HG03095 (cell line): ENCODE results near the gene DRC7.
A peak's percentile ranks its signal among the peaks of the same experiment; 100 is the strongest.

ENCODE experiments used
- ATAC-seq: cut with Tn5 transposase; IDR thresholded peaks from one replicate; pipeline ENCODE4 v1.9.1; 2021; ENCODE audit warnings: moderate library complexity; ENCODE audit not compliant: unreplicated experiment

Gene DRC7

DNA sequence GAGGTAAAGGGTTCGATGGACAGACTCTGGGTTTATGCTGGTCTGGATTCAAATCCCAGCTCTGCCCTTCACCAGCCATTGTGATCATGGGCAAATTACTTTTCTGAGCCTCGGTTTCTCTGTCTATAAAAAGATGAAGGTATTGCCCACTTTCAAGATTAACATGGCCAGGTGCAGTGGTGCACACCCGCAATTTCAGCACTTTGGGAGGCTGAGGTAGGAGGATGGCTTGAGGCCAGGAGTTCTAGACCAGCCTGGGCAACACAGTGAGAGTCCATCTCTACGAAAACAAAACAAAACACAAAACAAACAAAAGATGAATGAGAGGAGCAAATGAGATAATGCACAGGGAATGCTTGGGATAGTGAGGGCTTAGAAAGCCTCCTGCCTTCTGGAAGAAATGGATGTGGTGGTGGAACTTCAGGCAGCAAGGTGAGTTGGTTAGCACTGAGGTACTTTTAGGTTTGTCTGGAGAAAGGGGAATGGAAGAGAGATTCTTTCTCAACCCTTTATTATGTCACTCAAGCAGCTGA is 18.0 kb upstream of the DRC7 start:
- no peak for ATAC-seq

DNA sequence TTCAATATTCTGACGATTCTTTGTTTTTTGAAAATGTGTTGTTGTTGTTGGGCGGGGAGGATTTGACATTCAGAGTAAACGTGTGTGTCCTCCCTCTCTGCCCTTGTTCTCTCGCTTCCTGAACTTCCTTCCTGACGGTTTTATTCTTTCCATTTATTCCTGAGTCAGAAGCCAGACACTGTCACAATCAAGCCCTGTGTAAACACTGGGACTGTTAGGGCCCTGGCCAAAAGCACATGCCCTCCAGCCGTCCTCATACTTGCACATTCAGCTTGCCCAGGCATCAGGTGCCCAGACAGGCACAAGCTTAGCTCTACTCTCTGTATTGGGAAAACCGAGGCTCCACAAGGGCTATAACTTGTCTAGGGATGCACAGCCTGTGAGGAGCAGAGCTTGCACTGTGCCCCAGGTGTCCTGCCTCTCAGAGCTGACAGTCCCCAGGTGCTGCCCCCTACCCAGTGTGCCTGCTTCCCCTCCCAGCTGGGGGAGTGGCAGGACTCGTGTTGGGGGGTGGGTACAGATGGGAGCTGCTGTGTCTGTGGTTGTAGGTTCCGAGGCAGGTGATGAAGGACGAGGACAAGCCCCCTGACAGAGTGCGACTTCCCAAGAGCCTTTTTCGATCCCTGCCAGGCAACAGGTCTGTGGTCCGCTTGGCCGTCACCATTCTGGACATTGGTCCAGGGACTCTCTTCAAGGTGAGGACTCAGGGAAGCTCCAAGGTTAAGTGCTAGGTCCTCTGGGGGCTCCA is 16.8 kb upstream of the DRC7 start:
- no peak for ATAC-seq

DNA sequence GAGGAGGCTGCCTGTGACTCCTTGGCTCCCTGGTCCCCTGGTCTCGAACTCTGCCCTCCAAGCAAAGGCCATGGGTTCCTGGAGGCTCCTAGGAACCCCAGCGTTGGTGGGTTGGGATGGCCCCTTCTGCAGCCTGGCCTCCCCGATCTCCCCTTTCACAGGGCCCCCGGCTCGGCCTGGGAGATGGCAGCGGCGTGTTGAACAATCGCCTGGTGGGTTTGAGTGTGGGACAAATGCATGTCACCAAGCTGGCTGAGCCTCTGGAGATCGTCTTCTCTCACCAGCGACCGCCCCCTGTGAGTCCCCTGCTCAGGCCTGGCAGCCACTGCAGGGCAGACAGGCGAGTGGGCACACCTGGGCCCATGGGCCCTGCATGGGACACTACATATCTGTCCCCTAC is 15.6 kb upstream of the DRC7 start:
- no peak for ATAC-seq

DNA sequence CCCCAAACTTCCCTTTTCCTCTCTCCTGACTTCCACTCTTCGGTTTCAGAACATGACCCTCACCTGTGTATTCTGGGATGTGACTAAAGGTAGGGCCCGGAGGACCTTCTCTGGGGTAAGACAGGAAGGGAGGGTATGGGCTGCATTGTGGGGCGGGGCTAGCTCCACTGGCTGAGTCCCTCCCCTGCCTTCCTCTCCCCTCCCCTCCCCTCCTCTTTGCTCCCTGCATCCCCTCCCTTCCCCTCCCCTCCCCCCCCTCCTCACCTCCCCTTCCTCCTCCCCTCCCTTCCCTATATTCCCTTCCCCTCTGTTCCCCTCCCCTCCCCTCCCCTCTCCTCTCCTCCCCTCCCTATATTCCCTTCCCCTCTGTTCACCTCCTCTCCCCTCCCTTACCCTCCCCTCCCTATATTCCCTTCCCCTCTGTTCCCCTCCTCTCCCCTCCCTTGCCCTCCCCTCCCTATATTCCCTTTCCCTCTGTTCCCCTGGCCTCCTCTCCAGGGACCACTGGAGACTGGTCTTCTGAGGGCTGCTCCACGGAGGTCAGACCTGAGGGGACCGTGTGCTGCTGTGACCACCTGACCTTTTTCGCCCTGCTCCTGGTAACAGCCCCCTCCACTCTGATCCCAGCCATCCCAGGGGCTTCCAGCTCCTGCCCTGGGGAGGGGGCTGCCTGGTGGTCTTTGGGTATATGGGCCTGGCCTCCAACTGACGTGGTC is 14.7 kb upstream of the DRC7 start:
- no peak for ATAC-seq

DNA sequence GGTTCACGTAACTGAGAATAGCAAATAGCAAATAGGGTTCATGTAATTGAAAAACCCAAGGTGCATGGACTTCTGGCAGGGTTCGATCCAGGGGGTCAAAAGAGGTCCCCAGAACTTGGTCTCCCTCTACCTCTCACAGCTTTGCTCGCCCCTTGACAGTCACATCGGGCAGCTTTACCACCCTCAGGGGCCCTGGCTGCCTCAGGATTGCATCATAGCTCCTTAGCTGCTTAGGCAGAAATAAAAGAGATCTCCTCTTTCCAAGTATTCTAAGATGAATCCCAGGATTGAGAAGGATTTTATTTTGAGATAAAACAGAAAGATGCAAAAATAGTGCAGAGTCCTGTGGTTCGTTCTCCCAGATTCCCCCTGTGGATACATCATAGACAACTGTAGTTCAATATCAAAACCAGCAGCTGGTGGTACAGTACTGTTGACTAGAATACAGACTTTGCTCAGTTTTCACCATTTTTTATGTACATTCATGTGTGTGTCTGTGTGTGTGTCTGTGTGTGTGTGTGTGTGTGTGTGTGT is 13.7 kb upstream of the DRC7 start:
- no peak for ATAC-seq

DNA sequence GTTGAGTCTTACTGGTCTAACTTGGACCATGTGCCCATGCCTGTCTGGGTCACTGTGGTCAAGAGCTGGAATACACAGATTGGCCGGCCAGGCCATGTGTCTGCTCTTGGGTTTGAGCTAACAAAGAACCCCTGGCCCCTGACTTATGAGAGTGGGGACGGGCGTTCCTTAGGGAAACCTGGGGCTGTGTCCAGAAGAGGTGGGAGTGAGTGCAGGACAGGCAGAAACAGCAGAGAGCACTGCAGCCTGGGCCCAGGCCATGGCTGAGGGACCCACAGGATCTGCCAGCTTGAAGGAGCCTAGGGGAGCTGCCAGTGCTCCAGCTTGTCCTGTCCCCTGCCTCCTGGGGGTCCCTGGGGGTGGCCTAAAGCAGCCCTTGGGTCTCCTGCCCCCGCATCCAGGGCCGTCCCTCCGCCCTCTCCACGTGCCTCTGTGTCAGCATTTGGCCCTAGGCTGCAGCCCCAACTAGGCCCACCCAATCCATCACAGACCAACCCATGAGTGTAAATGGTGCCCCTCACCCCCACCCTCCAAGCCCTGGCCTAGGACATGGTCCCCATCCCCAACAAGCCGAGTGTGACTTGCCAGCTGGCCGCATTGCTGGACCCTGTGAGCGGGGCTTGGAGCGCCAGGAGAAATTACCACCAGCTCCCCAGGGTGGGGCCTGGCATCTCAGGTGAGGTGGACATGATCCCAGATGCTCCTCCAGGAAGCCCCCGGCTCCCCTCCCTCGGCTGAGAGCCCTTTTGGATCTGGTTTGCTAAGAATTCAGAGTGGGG is 12.5 kb upstream of the DRC7 start:
- ATAC-seq = no peak

DNA sequence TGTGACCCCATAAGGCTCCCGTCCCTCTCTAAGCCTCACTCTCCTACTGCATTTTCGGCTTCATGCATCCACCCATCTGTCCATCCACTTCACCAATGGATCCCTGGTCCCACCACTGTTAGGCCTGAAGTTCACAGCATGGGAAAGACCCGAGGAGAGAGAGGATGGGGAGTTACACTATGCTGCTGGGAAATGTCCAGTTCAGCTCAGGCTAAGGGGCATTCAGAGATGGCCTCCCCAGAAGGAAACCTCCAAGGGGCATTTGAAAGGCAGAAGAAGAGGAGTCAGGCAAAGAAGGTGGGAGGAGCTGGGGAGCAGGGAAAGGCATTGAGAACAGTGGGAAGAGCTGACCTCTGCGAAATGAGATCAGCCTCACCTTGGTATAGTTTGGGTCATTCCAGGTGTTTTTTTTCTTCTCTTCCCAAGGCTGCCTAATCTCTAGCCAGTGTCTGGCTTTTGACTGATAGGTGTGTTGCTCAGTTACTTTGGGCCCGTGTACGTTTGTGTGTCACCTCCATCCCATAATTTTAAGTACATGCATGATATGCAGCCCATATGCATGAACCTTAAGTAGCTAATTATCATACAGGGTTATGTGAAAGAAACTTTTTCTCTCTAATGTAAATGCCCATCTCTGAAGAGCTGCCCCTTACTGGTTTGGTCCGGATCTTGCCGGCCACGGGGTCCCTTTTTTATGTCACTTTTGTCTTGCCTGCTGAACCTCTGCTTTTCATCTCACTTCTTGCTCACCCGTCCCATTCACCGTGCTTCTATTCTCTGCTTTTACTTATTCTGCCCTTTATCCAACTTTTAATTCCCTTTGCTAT is 11.6 kb upstream of the DRC7 start:
- ATAC-seq = no peak

DNA sequence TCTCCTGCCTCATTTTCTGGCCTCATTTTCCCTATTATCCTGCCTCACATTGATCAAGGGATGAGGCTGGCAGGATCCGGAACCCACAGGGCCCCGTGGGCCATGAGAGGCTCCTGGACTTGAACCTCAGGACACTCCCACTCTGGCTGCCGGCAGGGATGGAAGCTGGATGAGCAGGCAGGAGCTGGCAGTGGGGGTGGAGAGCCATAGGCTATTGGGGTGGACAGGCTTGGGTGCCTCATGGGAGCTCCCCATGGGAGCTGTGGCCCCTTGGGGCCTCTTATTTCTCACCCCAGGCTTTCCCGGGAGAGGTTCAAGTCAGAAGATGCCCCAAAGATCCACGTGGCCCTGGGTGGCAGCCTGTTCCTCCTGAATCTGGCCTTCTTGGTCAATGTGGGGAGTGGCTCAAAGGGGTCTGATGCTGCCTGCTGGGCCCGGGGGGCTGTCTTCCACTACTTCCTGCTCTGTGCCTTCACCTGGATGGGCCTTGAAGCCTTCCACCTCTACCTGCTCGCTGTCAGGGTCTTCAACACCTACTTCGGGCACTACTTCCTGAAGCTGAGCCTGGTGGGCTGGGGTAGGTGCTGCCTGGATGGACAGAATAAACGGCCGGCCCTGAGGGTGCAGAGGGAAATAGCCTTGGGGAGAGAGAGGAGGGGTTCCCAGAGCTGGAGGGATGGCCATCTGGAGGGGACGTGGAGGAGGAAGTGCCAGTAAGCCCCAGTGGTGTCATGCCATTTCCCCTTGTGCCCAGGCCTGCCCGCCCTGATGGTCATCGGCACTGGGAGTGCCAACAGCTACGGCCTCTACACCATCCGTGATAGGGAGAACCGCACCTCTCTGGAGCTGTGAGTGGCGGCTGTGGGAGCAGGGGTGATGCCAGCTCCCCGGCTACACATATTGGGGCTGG is 10.7 kb upstream of the DRC7 start:
- ATAC-seq = no peak

DNA sequence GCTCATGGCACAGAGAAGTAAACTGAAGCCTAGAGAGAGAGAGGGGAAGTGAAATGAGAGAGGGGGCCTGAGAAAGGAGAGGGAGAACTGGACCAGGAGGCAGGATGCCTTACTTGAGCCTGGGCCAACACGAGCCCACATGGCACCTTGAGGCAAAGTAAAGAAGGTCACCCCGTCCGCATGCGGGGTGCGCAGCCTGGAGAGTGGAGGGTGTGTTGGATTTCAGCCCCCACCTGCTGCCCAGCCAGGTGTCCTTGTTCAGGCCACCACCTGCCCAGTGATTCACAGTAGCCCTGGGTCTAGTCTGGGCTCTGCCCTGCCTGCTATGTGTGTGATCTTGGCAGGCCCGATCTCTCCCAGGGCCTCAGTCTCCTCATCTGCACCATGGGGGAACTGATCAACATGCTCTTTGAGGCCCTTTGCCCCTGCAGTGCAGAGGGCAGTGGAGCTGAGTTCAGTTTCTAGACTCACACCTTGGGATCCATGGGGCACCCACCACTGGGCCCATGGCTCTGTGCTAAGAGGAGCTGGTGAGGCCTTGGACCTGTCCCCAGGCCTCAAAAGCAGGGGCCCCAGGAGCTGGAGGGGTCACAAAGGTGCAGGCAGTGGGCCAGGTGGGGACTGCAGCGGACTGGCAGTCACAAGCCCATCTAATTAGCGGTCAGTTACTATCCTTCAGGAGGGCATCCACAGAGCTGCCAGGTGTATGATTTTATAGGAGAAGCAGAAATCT is 9.8 kb upstream of the DRC7 start:
- ATAC-seq = no peak

DNA sequence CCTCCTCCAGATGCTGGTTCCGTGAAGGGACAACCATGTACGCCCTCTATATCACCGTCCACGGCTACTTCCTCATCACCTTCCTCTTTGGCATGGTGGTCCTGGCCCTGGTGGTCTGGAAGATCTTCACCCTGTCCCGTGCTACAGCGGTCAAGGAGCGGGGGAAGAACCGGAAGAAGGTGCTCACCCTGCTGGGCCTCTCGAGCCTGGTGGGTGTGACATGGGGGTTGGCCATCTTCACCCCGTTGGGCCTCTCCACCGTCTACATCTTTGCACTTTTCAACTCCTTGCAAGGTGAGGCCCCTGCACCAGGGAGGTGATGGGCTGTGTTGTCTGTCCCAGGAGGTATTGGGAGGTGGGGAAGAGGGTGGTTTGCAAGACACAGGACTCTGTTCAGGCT is 9.0 kb upstream of the DRC7 start:
- no peak for ATAC-seq

DNA sequence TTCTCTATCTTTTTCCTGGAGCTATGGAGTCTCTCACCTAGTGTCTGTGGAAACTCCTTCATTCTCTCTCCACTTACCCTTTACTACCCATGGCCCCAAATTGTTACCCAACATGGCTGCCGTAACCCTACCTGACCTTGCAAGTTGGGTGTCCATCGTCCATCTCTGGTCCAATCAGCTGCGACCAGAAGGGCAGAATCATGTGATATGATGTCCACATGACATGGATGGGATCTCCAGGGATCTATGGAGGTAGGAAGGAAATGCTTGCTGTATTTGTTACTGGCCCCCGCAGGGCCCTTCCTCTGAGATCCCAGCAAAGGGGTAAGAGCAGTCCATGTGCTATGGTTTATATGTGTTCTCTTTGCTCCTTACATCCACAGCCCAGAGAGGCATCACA is 8.0 kb upstream of the DRC7 start:
- no peak for ATAC-seq

DNA sequence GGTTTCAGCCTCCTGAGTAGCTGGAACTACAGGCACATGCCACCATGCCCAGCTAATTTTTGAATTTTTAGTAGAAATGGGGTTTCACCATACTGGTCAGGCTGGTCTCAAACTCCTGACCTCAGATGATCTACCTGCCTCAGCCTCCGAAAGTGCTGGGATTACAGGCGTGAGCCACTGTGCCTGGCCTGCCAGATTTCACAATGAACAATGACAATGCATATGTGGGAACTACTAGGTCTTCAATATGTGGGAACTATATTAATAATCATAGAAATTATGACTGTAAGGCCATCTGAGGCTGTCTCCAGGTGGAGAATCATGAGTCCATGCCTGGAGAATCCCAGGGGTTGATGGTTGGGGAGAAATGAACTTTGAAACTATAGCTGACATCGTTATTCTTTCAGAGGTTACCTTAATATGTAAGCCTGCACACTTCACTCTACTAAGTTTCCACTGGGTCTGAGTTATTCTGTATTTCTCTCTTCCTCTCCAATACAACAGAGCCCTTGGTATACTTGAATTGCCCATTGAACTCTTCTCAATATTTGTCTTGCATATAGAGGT is 7.2 kb upstream of the DRC7 start:
- ATAC-seq = no peak

DNA sequence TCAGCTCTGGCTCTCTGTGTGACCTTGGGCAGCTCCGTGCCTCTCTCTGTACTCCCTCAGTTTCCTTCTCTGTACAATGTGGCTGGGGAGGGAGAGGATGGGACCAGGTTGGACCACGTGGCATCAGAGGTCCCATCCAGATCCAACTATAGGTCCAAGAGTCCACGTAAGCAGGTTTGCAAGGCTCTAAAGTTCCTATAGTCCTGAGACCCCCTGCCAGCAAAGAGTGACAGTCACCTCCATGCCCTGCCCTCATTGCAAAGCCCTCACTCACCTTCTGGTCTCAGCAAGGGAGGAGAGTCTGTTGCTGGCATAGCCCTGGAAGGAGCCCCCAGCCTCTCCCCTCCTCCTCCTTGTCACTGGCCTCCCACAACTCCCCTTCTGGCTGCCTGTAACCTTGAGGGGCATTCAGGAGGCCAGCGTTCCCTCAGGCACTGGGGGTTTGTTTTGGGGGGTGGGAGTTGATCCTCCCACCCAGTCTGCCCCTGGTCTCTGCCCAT is 6.1 kb upstream of the DRC7 start:
- no peak for ATAC-seq

DNA sequence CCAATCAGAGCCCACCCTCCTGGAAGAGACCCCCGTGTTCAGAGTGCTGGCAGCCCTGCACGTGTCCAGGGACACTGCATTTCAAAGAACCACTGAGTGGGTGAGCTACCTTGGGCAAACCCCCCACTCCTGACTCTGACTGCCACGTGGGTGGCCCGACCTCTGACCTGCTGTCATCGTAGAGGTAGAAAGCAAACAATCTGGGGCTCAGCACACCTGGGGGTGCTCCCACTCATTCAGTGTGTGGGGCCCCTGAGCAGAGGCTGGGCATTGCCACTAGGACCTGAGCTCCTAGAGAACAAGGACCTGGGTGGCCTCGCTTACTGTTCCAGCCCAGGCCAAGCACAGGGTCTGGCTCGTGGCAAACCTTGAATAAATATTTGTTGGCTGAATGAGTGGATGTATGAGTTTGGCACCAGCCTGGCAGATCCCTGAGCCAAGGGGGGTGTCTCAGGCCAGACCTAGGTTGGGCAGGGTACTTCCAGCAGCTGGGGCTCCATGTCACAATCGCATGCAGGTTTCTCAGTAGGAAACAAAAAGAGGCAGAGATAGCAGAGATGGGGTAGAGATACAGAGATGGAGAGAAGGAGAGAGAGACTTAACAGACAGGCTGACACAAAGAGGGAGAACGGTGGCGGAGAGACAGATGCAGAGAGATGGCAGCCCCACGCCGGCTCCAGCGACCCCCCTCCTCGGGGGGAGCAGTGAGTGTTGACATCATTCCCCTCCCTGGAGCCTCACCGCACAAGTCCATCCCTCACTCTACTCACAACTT is 5.4 kb upstream of the DRC7 start:
- no peak for ATAC-seq

DNA sequence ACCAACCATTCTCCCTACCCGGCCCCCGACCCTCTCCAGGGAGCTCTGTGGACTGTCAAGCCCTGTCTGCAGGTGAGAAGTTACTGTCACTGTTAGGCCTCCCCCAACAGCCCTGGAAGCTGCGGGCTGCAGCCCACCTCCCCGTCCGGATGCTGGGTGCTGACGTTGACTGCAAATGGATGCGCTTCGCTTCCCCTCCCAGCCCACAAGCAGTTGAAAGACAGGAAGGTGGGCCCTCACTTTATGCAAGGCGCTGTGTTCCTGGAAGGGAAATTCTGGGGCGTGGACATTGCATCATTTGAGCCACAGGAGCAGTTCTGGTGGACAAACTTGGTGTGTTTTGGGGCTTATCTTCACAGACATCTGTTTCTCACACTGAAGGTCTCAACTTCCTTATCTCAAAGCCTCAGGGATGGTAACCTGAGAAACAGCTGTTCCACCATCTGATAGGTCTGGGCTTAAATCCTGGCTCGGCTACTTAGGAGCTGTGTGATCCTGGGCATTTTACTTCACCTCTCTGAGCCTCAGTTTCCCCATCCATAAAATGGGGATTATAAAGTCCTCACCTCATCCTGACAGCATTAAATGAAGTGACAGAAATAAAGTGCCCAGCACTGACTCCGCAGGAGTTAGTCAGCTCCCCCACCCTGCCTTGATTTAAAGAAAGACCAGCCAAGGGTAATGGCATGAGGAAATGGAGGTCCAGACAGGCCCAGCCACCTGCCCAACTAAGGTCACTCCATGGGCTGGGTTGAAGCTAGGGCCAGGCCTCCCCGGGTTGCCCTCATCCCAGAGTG is 4.6 kb upstream of the DRC7 start:
- ATAC-seq = peak; percentile 80

DNA sequence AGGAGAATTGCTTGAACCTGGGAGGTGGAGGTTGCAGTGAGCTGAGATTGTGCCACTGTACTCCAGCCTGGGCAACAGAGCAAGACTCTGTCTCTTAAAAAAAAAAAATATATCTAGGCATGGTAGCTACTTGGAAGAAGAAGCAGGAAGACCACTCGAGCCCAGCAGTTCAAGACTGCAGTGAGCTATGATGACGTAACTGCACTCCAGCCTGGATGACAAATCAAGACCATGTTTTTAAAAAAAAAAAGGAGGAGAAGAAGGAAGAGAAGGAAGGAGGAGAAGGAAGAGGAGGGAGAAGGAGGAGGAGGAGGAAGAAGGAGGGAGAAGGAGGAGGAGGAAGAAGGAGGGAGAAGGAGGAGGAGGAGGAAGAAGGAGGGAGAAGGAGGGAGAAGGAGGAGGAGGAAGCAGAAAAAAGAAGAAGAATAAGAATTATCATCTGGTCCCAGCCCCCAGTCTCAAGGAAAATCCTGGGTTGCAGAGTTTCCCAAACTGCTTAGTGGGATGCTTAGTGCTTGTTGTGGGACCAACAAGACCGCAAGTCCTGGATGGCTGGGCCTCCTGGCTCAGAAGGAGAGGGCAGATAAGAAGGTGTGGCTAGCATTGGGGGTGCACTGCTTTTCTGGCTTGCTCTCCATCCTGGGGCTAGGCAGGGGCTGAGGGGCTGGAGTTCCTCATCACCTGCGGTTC is 3.7 kb upstream of the DRC7 start:
- no peak for ATAC-seq
